ENCODE measurements around the gene TAGLN2. TPM values are rescaled to one million over a fixed set of nuclear protein-coding genes. Genes with fewer than 3 reads are reported as not detected.

The TAGLN2 gene
- polyA plus RNA-seq, 1 donor, result 155 TPM

- DNase-seq, result no peak
Observed at GRCh38 chr1:159935305-159935704, 10.0 kb upstream of the TAGLN2 start.

GRCh38 chr1:159934136-159935039 lies 9.1 kb upstream of the TAGLN2 start:
- no peak for DNase-seq

- DNase-seq, result no peak
Observed at GRCh38 chr1:159933347-159933746, 8.0 kb upstream of the TAGLN2 start.

DNA sequence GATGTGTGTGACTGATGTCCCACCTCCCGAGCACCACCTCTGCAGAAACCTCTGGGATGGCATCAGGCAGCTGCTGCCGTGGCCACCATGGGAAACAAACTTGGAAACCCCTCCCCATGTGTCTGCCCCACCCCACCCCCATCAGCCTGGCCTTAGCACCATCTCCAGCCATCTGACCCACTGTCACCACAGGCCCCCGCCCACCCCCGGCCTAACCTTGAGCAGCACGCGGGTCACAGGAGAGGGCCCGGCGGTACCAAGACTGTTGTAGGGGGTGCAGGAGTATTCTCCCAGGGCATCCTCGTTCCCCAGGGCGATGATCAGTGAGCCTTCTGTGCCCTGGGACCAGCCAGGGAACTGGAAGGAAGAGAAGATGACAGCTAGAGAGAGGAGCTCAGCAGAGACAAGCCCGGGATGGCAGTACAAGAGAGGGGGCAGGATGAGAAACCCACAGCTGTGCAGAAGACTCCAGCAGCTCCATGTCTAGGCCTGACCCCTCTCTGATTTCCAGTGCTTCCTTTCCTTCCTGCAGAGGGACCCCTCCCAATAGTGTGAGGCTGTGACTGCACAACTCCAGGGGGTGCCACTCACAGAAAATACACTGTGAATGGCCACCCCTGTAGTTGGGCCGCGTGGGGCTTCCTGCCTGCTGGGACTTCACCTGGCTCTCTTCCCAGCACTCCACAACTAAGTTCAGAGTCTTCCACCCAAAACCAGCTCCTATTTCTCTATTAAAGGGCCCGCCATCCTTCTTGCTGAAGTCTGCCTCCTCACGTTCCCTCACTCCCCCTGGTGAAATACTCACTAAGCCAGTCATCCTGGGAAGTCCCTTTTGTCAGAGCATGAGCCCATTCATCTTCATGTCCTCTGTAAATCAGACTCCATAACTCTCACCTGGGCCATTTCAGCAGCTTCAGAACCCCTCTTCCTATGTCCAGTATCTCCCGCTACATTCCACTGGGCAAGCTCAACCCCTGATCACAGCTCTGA lies 7.3 kb upstream of the TAGLN2 start:
- DNase-seq, result no peak

- DNase-seq, result no peak
Observed at GRCh38 chr1:159931795-159932173, 6.5 kb upstream of the TAGLN2 start.

DNA sequence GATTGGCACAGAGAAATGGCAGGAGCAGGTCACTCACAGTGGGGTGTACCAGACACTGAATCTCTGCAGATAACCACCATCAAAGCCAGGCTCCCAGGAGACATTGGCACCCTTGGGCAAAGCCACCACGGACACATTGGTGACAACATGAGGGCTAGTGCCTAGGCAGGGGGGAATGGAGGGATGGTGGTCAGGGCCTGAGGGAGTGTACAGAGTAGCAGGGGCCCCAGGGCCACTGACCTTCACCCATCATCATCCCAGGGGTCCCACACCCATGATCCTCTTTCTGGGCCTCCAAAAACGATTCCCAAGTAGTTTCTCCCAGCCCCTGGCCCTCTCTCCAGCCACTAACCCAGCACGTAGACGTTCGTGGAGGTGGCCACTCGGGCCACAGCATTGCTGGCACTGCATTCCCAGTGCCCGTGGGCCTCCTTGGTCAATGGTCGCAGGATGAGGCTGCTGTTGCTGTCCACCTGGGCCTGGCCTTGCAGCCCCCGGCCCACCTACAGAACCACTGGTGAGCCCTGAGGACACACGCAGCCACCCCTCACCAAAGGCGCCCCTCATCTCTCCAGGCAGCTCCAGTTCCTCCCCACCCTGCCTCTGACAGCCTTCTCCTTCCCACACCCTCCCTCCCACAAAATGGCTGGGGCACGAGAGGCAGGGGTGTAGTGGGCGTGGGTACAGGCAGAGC lies 5.9 kb upstream of the TAGLN2 start:
- DNase-seq, result no peak

GRCh38 chr1:159930634-159931033 lies 5.3 kb upstream of the TAGLN2 start:
- no peak for DNase-seq

GRCh38 chr1:159930216-159930615 lies 4.9 kb upstream of the TAGLN2 start:
- no peak for DNase-seq

DNA sequence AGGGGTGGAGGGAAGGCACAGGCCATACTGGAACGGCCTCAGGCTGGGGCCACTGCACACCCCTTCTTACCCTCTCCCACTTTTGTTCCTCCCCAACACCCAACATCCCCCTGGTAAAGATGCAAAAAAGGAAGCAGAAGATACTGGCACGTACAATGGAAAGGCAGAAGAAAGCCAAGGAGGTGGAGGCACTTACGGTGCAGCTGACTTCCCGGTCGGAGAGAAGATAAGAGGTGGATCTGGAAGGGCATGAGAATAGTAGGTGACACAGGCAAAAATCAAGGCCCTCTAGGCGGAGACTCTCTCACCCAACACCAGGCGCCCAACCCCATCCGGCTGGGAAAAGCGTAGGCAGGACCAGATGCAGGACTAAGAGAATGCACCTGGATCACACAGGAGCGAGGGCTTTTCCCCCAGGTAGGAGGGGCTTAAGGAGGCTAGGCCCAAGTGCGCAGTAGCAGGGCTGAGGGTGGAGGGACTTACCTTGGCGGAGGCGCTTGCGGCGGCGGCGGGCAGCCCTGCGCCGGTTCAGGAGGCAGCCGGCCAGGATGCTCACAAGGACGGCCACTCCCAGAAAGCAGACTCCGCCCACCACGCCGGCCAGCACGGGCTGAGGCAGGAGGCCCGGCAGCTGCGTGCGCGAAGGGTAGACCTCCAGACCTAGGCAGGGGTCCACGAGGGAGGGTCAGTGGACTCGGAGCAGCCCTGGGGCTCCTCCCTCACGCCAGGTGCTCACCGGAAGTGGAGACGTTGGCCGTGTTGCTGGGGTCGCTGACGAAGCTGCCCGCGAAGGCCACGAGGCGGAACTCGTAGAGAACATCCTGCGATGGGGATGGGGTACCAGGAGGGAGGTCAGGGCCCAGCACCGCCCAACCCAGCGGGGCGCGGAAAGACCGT lies 4.1 kb upstream of the TAGLN2 start:
- DNase-seq, result no peak

DNA sequence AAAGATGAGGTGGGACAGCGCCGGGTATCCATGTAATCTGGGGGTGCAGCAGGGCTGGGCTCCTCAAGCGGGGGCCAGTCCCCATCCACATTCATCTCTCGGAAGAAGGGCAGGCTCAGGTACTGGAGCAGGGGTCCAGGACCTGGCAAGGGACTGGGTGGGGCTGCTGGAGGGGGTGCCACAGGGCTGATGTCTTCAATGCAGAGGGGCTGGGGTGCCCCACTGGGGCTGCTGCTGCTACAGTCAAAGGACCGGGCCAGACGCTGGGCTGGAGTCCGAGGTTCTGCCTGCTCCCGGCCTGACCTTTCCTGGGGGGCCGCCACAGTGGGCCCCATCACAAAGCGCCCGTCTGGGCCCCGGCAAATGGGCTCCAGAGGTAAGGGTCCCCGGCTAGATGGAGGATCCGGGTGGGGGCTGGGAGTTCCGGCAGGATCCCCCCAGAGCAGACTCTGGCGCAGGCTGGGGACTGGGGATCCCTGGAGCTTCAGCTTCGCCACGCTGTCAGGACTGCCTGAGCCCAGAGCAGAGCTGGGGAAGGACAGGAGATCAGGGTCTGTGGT lies 3.3 kb upstream of the TAGLN2 start:
- DNase-seq, result no peak

- no peak for DNase-seq
Observed at GRCh38 chr1:159927849-159928431, 2.6 kb upstream of the TAGLN2 start.

DNA sequence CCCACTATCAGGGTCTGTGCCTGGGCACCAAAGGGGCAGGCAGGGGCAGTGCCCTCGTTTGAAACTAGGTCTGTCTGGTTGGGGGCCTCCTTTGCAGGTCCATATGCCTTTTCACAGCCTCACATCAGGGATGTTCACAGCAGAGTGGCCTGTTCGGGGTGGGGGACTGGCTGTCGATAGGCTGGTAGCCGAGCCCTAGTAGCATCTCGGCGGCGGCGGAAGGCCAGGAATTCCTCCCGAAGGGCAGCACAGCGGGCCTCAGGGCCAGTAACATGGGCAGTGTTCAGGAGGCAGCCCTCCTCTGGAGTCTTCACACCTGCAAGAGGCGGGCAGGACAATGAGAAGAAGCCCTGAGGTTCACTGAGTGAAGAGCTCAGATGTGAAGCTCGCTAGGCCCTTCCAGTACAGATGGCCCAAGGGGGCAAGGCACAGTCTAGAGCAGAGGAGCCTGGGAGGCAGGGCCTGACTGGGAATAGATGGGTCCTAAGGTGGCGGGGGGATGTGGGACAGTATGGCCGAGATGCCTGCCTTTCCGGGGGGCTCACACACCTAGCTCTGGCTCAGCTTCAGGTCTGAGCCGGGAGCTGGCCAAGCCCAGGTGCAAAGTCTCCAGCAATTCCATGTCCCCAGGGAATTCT lies 2.0 kb upstream of the TAGLN2 start:
- no peak for DNase-seq

DNA sequence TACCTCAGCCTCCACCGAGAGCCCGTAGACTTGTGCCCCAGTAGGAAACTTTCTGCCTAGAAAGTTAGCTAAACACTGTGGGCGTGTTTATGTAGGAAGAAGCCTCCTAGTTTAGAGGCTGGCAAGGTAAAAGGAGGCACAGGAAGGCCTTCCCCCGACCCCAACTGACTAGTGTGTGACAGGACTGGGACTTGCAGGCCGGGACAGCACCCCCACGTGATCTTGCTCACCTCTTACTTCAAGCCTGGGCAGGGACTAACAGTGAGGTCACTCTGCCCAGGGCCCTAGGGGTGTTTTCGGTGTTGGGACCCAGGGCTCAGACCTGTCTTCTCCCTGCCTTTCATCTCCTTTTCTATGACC lies 392 bp upstream of the TAGLN2 start:
- DNase-seq, result no peak

- peak; percentile 81 for DNase-seq
Observed at GRCh38 chr1:159924025-159924790, 1.1 kb downstream of the TAGLN2 start.

GRCh38 chr1:159923203-159924024 lies 1.9 kb downstream of the TAGLN2 start:
- DNase-seq, result peak; percentile 86

DNA sequence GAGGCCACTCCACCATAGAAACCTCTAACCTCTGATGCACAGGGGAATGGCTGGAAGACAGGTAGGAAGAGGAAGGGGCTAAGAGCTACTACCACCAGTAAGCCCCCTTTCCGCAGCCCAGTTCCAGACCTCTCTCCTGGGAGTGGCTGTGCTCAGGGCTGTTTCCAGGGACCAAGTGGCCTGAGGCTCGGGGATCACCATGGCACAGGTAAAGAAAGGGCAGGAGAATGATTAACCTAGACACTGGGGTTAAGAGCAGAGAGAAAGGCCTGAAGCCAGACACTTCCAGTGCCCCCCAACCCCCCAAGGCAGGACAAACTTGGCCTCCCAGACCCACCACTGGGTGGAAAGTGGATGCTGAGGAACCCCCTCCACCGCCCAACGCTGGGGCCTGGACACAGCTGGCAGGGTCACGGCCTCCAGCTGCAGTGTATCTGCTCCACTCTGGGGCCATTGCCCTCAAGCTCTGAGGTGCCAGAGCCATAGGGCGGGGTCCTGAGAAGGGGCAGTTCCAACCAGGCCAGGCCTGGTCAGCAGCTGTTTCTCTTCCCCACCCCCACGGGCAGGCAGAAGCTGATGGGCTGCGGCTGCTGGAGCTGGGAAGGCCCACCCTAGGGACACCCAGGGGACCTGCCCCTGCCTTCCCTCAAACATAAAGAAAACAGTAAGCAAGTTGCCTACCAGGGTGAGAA lies 2.6 kb downstream of the TAGLN2 start:
- peak; percentile 73 for DNase-seq

DNA sequence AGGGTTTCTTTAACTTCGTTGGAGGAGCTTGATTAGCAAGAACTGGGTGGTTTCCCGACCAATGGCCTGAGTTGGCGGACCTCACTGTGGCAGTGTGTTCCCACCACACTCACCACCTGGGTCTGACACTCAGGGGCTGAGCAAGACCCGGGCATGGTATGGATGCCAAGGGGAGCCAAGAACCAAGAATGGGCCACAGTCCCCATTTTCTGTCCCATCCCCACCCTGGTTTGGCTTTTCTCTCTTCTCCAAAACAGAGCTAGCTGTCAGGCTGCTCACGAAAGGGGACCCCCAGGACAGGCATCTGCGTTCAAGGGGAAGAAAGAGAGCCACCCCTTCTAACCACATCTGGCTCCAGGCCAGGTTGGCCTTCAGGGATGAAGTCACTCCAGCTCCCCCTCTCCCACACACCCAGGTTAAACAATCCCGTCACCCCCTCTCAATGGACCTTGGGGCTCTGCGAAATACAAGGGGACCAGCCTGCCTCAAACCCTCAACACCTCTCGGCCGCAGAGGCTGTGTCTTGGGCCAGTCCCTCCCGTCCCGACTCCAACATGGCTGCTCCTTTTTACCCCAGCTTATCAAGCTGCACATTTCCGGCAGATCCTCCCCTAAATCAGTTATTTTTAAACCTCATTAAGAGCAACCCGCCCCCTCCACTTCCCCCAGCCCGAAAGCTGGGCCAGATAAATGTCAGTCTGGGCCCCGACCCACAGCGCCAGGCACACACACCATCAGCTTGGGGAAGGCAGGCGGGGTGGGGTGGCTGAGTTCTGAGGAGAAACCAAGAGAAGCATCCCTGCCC lies 3.4 kb downstream of the TAGLN2 start:
- DNase-seq, result no peak

Measured in hindlimb muscle (tissue), 1 donor.